HepG2 (cell line): ENCODE results near the gene FRMD4B. TPM values are rescaled to one million over a fixed set of nuclear protein-coding genes. Genes with fewer than 3 reads are reported as not detected.
A peak's percentile ranks its signal among the peaks of the same experiment; 100 is the strongest.
"Not testable (repeated sequence)": the region's sequence is repeated elsewhere in the genome, so short reads cannot be mapped to it uniquely, and the experiment has no call there.

Experiments
- ATAC-seq: fragments of 200-7000 bp; cut with Tn5 transposase; 3 replicates; pipeline ENCODE4 v1.9.1; 2020; ENCODE audit warnings: mild to moderate bottlenecking, moderate library complexity
- BruUV-seq: library from RNA; stranded (reverse); fragments of 400-500 nt; replicated peaks from 2 replicates; lab custom pipeline; 2021; lab: Mats Ljungman, UMichigan
- CTCF ChIA-PET: fragments of 300-600 bp; formaldehyde crosslinking; extraction: SDS; loops from one replicate; lab custom pipeline; 2021; ENCODE audit warnings: low total read pairs, inconsistent platforms, low intra/inter-chr PET ratio; lab: Yijun Ruan, JAX
- POLR2A ChIA-PET: fragments of 350-600 bp; sonication (Branson Sonifier 250); formaldehyde crosslinking; loops from one replicate; lab custom pipeline; 2020; ENCODE audit warnings: antibody characterized with exemption, inconsistent platforms; lab: Yijun Ruan, JAX
- DNase-seq: peaks from one replicate; pipeline ENCODE4 v3.0.0-alpha.2; 2015; ENCODE audit warnings: low spot score
- FAIRE-seq: peaks from 3 replicates; lab custom pipeline; 2011; peaks lifted over from hg19 to GRCh38; lab: Jason Lieb, UNC
- H2AFZ ChIP-seq: one replicate; pipeline ENCODE4 v1.6.1; 2011; ENCODE audit warnings: low read length, inconsistent platforms
- H3K27ac ChIP-seq: fragments of 300-600 bp; 3 replicates; pipeline ENCODE4 v1.8.0; 2011; ENCODE audit warnings: mixed run types, mild to moderate bottlenecking, mixed read lengths, low read length, inconsistent platforms; ENCODE audit not compliant: insufficient read depth; ENCODE audit errors: extremely low read length
- H3K27me3 ChIP-seq, 2 experiments: fragments of 200-600 bp in 1 of 2; 2 replicates in 1 of 2; 3 replicates in 1 of 2; pipeline versions ENCODE4 v1.6.0 to v1.8.0; 2011; ENCODE audit warnings: low read length in 2 of 2, mild to moderate bottlenecking in 2 of 2, moderate library complexity in 2 of 2, inconsistent platforms in 1 of 2; ENCODE audit not compliant: insufficient read depth in 2 of 2, control insufficient read depth in 1 of 2
- H3K36me3 ChIP-seq, 2 experiments: fragments of 200-600 bp in 1 of 2; replicated peaks in 1 of 2; 2 replicates in 1 of 2; 3 replicates in 1 of 2; pipeline versions ENCODE4 v1.5.1 to v1.8.0; 2011; ENCODE audit warnings: low read length in 2 of 2, inconsistent platforms in 1 of 2; ENCODE audit not compliant: insufficient read depth in 2 of 2, control insufficient read depth in 1 of 2
- H3K4me1 ChIP-seq: 2 replicates; pipeline ENCODE4 v1.5.1; 2012; ENCODE audit warnings: low read length, inconsistent platforms; ENCODE audit not compliant: insufficient read depth
- H3K4me2 ChIP-seq: 2 replicates; pipeline ENCODE4 v1.6.0; 2011; ENCODE audit warnings: low read depth, low read length, inconsistent platforms
- H3K4me3 ChIP-seq, 3 experiments: fragments of 200-600 bp in 1 of 3; sonication (generic), shearing (Covaris generic) in 1 of 3; replicated peaks in 1 of 3; 2 replicates each; pipeline ENCODE4 v1.5.1; 2011 to 2016; ENCODE audit warnings: low read length in 3 of 3, inconsistent platforms in 2 of 3, low read depth in 2 of 3, mild to moderate bottlenecking in 2 of 3, control low read depth in 1 of 3, mixed read lengths in 1 of 3; ENCODE audit not compliant: insufficient read depth in 1 of 3
- H3K79me2 ChIP-seq: one replicate; pipeline ENCODE4 v1.6.1; 2011; ENCODE audit warnings: low read length, inconsistent platforms; ENCODE audit not compliant: insufficient read depth
- H3K9ac ChIP-seq: 2 replicates; pipeline ENCODE4 v1.6.0; 2011; ENCODE audit warnings: mild to moderate bottlenecking, low read depth, low read length, inconsistent platforms; ENCODE audit not compliant: insufficient read depth
- H3K9me3 ChIP-seq: 2 replicates; pipeline ENCODE4 v1.5.1; 2012; ENCODE audit warnings: mild to moderate bottlenecking, low read length
- H4K20me1 ChIP-seq: 2 replicates; pipeline ENCODE4 v1.6.0; 2011; ENCODE audit warnings: inconsistent platforms, mild to moderate bottlenecking, low read length, moderate library complexity; ENCODE audit not compliant: insufficient read depth
- CEBPB ChIP-seq: IDR thresholded peaks from 2 replicates; pipeline ENCODE4 v1.6.1; 2011; ENCODE audit warnings: low read depth, low read length, improper control_type of control experiment, borderline replicate concordance
- CEBPG ChIP-seq: IDR thresholded peaks from 2 replicates; pipeline ENCODE4 v1.6.1; 2016
- DNMT3B ChIP-seq: conservative IDR thresholded peaks from 2 replicates; pipeline ENCODE4 v1.6.1; 2016; ENCODE audit warnings: missing biosample characterization, control low read depth
- NAIF1 ChIP-seq: sonication (generic); formaldehyde crosslinking; IDR thresholded peaks from 2 replicates; pipeline ENCODE4 v1.5.0; 2020; ENCODE audit warnings: mild to moderate bottlenecking, missing genetic modification reagents, borderline replicate concordance
- PATZ1 ChIP-seq: sonication (generic); formaldehyde crosslinking; IDR thresholded peaks from 2 replicates; pipeline ENCODE4 v1.4.0; 2020; ENCODE audit warnings: missing genetic modification reagents
- PLSCR1 ChIP-seq: sonication (generic); formaldehyde crosslinking; IDR thresholded peaks from 2 replicates; pipeline ENCODE4 v1.5.0; 2020; ENCODE audit warnings: missing genetic modification reagents, mild to moderate bottlenecking, borderline replicate concordance
- SP2 ChIP-seq: sonication (generic); formaldehyde crosslinking; IDR thresholded peaks from 2 replicates; pipeline ENCODE4 v1.5.1; 2020; ENCODE audit warnings: mild to moderate bottlenecking, missing genetic modification reagents
- U2AF1 ChIP-seq: fragments of 200-400 bp; formaldehyde crosslinking; optimal IDR thresholded peaks from 2 replicates; pipeline ENCODE3; 2017; ENCODE audit warnings: mild to moderate bottlenecking, low read depth, low read length
- ZNF580 ChIP-seq: IDR thresholded peaks from 2 replicates; pipeline ENCODE4 v1.6.1; 2016; ENCODE audit warnings: low read depth, borderline replicate concordance
- ZNF609 ChIP-seq: sonication (generic); formaldehyde crosslinking; IDR thresholded peaks from 2 replicates; pipeline ENCODE4 v1.4.0; 2020; ENCODE audit warnings: mild to moderate bottlenecking, missing genetic modification reagents, borderline replicate concordance
- ZNF737 ChIP-seq: sonication (generic); formaldehyde crosslinking; IDR thresholded peaks from 2 replicates; pipeline ENCODE4 v1.5.0; 2020; ENCODE audit warnings: missing genetic modification reagents, mild to moderate bottlenecking, borderline replicate concordance
- WGBS: methylation state at CpG from one replicate; pipeline ENCODE4 v1.1.6; 2017; ENCODE audit warnings: low lambda C conversion rate; 5-methylcytosine and 5-hydroxymethylcytosine counted together
- in situ Hi-C: cut with HindIII; loops from 2 replicates; pipeline ENCODE4 v1.10.0; 2017; ENCODE audit warnings: low pct_unique_long_range_greater_than_20kb; ENCODE audit not compliant: extremely low pct_ligation_motif_present
- intact Hi-C: fragments of 100-400 bp; cut with micrococcal nuclease; formaldehyde crosslinking; loops from one replicate; pipeline ENCODE4 v1.10.0; 2022; ENCODE audit not compliant: unreplicated experiment
- polyA plus RNA-seq, 8 experiments: library from polyadenylated mRNA; depleted of rRNA in 3 of 8; stranded (reverse) in 7 of 8; unstranded in 1 of 8; fragments of >200 nt; fragmentation: Illumina TruSeq in 4 of 8; extraction: Trizol in 4 of 8; gene quantifications; 2 replicates each; pipeline versions ENCODE4 v1.2.1 to v1.2.3, GENCODE V29; 2011 to 2016; ENCODE audit warnings: low read depth in 4 of 8, missing spikeins in 1 of 8, mixed read lengths in 1 of 8; ENCODE audit not compliant: insufficient read depth in 1 of 8
- total RNA-seq, 5 experiments: library from RNA; depleted of rRNA; stranded (reverse); fragments of >200 nt; fragmentation: Illumina TruSeq; extraction: Trizol; gene quantifications; 2 replicates each; pipeline ENCODE4 v1.2.3, GENCODE V29; 2016; ENCODE audit warnings: low read depth in 1 of 5

Gene FRMD4B
- total and polyA plus RNA-seq, 2 of the 13 experiments (the other 11 are each of a cell fraction or from before 2014, with no cell fraction given) = 3.0 to 3.3 TPM

- H3K27ac ChIP-seq, H3K4me1 ChIP-seq, H3K27me3 ChIP-seq, POLR2A ChIA-PET, FAIRE-seq, H3K9ac ChIP-seq, CTCF ChIA-PET, intact Hi-C loops, H2AFZ ChIP-seq, H3K4me3 ChIP-seq, H3K9me3 ChIP-seq, H3K36me3 ChIP-seq, ATAC-seq, BruUV-seq, DNase-seq, H4K20me1 ChIP-seq, H3K4me2 ChIP-seq, in situ Hi-C loops, H3K79me2 ChIP-seq: not testable (repeated sequence)
- 0 out of 2 replicates have a peak, but pooled peaks have one; percentile 24 for TF ChIP-seq CEBPG (CRISPR knock-in tag)
- TF ChIP-seq CEBPB = peak; percentile 76
- WGBS = 81% methylated on average over 8 of the region's 8 CpGs
These were observed 108.5 kb downstream of the FRMD4B start for GRCh38 chr3:69277403-69277802.

- DNase-seq (no peak), FAIRE-seq (no peak), ATAC-seq (no peak)
- CTCF ChIA-PET = no interaction called here
- in situ Hi-C loops (no loop called here), intact Hi-C loops (no loop called here)
- Histone ChIP-seq H3K79me2 (no peaks in the 10 kb centered on the region), H3K4me2 (no peak overlapping the region), H3K27me3 (no peaks in the 10 kb centered on the region), H3K9me3 (no peaks in the 10 kb centered on the region), H4K20me1 (no peaks in the 10 kb centered on the region), H2AFZ (no peak overlapping the region), H3K36me3 (no peaks in the 10 kb centered on the region), H3K4me3 (no peak overlapping the region), H3K4me1 (no peaks in the 10 kb centered on the region), H3K27ac (no peak overlapping the region), H3K9ac (no peak overlapping the region)
- no TSS peak for BruUV-seq
- POLR2A ChIA-PET = no interaction called here
- 15% methylated on average over 4 of the region's 4 CpGs for WGBS
- TF ChIP-seq PLSCR1 = no peak
- TF ChIP-seq PATZ1 = no peak
- no peak for TF ChIP-seq ZNF737
- TF ChIP-seq DNMT3B (CRISPR knock-in tag) = no peak
- no peak for TF ChIP-seq ZNF609 (CRISPR knock-in tag)
- TF ChIP-seq SP2 (CRISPR knock-in tag) = no peak
- no peak for TF ChIP-seq U2AF1
- TF ChIP-seq NAIF1 (CRISPR knock-in tag) = no peak
- no peak for TF ChIP-seq ZNF580 (CRISPR knock-in tag)
These were observed 109.0 kb downstream of the FRMD4B start for GRCh38 chr3:69276884-69277283.
